GM19351 (cell line): ENCODE results near the gene HIVEP3.

Source experiments
- ATAC-seq: cut with Tn5 transposase; IDR thresholded peaks from one replicate; pipeline ENCODE4 v1.9.1; 2021; ENCODE audit warnings: mild to moderate bottlenecking, moderate library complexity; ENCODE audit not compliant: unreplicated experiment

The HIVEP3 gene

DNA sequence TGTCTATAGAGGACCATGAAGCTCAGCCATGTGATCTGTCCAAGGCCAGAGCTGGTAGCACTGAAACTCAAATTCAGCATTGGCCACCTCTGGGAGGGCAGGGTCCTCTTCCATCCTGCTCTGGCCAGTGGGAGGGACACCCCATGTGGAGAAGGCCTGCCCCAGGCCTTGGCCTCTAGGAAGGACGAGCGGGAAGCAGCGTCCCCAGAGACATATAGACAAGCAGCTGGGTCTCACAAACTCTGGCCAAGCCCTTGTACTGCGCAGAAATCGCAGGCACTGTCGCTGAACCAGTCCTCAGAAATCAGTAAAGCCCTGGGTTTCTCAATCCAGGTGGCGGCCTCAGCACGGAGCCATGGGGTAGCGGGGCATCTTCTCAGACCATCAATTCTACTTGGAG, 180.7 kb downstream of the HIVEP3 start:
- no peak for ATAC-seq

DNA sequence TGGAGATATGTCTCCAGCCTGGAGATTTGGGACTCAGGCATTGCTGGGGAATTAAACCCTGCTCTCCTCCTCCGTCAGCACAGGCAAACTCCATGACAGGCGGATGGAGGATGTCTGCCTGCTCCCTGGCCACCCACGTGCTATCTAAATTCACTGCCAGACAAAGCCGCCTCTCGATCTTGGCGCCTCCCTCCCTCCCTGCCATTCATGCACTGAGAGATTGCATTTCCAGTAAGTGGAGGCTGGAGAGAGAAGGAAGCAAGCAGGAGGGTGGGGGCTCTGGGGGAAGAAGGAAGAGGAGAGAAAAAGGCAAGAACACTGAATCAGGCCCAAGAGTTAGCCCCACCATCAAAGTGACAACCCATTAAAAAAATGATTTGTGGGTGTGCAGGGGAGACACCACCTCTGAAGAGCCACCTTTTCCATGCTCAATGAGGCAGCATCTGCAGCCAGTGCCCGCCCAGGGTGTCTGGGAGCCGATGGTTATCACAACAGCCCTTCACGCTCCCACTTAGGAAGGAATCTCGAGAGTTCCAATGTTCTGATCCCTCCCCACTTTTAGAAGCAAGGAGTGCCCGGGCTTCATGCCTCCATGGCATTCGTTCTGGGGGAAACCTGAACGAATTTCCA, 183.0 kb downstream of the HIVEP3 start:
- no peak for ATAC-seq

- ATAC-seq: no peak
Measured at GRCh38 chr1:41735139-41735538, 183.6 kb downstream of the HIVEP3 start.

DNA sequence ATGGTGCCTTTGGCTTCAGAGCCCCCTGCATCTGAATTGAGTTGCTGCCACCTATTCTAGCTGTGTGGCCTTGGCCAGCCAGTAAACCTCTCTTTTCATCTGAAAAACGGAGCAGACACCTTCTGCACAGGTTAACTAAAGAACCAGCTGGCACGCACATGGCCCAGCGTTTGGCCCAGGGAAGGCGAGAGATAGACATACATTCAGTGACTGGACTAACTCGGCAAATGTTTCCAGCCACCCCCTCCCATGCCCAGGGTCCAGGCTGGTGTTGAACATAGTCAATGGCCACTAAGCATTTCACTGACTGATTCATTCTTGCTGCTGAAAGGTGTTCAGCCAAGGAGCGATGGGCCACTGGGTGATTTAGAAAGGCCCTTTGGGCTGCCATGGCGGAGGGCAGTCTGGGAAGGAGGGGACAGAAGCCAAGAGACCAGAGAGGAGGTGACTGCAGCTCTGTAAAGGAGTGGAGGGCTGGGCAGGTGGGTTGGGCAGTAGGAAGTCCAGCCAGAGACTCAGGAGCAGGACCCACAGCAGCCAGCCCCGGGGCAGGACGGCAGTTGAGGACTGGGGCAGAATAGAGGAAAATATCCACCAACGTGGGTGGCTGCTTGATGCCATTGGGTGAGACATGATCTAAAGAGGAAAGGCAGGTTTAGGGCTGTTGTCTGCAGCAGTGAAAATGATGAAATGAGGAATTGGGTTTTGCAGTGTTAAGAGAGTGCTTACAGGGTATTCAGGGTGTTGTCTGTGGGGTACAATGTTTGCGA, 184.3 kb downstream of the HIVEP3 start:
- no peak for ATAC-seq

GRCh38 chr1:41733725-41734124, 185.0 kb downstream of the HIVEP3 start:
- ATAC-seq: no peak

- no peak for ATAC-seq
Measured at GRCh38 chr1:41733021-41733420, 185.7 kb downstream of the HIVEP3 start.

DNA sequence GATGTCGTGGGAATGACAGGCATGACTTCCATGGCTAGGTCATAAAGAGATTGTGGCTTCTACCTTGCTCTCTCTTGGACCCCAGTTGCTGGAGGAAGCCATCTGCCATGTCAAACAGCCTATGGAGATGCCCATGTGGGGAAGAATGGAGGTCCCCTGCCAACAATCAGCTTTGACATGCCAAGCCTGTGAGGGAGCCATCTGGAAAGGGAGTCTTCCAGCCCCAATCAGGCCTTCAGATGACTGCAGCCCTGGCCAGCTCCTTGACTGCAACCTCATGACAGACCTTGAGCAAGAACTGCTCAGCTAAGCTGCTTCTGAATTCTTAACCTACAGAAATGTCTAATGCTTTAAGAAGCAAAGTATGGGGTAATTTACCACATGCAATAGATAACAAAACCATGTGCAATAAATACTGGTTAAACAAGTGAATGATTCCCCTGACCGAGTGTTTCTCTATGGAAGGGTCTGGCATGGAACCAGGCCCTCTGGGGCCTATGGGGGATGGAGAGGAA, 187.1 kb downstream of the HIVEP3 start:
- ATAC-seq: no peak

DNA sequence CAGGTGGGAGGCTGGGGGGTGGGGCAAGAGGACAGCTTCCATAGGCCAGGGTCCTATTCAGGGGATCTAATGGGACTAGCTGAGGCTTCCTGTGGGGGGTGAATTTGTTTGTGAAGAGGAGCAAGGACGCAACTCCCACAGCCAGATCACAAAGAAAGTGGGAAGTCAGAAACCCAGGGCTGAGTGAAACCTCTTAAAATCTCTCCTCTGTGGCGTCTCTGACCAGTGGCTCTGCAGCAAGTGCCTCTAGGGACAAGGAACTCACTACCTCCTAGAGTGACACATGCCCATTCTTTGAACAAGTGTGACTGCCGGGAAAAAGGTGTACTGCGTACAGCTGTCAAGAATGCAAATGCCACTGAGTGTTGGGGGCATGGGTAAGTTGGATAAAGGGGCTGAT, 187.9 kb downstream of the HIVEP3 start:
- ATAC-seq: no peak

DNA sequence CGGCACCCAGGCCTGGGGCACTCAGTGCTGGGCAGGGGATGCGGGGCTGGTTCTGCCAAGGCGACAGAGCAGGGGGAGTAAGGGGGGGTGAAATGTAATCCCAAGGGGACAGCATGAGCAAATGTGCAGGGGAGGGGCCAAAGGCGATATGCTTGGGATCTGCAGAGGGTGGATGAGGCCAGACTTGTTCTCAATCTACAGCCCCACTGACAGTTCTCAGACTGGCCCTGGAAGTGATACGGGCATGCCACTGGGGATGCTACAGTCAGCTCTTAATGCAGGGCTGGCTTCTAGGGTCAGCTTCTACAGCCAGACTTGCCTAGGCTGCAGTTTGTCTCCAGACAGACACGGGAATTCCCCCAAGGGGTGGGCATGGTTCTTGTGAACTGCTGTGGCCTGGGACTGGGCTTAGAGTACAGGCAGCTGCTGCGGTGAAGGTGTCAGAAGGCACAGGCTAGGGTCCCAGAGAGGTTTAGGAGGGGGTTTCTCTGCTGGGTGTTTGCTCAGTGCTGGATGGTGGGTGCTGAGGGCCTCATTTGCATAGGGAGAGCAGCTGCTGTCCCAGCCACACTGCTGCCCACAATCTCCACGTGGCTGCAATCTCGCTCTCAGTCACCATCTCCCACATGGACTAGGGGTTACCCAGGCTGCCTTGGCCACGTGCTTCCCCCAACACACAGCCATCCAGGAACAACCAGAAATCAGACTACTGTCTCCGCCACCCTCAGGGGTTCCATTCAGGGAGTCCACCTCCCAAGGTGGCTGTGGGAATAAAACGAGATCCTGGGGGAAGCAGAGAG, 190.1 kb downstream of the HIVEP3 start:
- peak; percentile 79 for ATAC-seq

- no peak for ATAC-seq
Measured at GRCh38 chr1:41727749-41728115, 191.0 kb downstream of the HIVEP3 start.

DNA sequence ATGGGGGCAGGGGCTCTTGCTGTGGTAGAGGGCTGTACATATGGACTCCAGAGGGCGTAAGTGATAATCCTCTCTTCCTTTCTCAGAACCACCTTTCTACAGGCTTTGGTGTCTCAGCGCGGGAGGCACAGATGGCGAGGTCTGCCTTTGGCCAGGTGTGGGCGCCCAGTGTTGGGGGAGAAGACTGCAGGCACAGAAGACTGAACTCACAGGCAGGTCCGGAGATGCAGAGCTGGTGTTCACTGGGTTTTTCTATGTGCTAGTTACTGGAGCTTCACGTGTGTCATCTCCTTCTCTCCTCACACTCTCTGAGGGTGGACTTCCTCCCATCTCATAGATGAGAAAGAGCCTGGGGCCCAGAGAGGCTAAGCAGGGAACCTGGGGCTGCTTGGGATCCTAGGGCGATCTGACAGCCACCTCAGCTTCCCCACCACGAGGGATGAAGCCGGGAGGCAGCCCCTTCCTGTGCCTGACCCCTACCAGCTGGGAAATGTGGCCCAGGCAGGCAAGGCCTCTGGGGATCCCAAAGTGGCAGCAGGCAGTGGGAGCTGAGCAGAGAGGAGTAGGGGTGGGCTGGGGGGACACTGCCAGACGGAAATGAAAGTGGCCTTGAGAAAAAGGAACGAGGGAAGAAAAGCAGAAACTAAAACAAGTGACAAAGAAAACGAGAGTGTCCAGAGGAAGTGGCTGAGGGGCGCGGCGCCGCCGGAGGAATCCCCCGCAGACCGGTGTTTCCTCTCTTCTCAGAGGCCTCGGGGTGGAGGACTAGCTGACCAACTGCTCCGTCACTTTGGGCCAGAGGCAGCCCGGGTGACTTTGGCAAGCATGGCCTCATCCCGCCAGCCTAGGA, 191.6 kb downstream of the HIVEP3 start:
- ATAC-seq: peak; percentile 46

GRCh38 chr1:41726292-41726691, 192.4 kb downstream of the HIVEP3 start:
- ATAC-seq: no peak

DNA sequence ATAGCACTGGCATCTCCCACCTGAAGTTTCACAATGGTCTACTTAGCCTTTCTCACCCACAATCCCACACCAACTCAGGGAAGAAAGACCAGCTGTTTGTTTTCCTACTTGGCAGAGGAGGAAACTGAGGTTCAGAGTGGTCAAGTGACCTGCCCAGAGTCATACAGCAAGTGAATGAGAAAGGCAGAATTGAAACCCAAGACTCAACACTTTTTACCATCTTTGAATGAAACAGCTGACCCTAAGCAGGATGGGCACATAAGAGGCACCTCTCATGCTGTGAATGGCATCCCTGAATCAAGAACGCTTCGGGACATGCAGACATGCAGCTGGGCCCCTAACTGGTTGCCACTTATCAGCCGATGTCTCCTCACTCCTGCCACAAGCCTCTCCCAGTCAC, 193.8 kb downstream of the HIVEP3 start:
- ATAC-seq: no peak

DNA sequence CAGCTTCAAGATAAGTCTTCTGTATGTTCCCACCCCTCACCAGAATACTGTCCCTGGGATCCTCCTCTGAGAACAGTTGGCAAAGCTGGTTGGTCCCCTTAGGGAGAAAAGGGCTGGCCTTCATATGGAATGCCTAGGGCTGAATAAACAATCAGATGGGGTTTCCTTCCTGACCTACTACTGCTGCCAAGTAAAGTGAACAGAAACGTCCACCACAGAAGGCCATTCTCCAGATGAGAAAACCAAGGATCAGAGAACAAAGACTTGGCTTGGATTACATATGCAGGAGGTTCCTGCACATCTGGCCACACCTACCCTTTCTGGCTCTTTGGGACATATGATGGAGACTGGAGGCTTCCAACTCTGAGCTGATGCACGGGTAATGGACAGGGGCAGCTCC, 194.5 kb downstream of the HIVEP3 start:
- no peak for ATAC-seq

DNA sequence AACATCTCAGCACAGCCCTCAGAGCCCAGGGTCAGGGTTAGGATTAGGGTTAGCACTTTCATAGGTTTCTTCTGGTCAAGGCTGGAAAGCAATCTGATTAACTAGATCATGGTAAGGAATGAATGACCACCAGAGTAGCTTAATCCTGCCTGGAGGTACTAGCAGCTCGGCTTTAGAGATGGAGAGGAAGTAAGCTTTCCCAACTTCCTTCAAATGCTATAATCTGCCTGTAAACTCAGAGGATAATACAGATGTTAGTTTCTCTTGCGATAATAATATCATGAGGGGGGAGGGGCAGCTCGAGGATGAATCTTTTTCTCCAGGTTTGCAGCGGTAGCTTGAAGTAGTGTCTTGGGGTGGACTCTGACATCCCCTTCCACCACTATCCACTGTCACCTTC, 194.9 kb downstream of the HIVEP3 start:
- ATAC-seq: no peak

DNA sequence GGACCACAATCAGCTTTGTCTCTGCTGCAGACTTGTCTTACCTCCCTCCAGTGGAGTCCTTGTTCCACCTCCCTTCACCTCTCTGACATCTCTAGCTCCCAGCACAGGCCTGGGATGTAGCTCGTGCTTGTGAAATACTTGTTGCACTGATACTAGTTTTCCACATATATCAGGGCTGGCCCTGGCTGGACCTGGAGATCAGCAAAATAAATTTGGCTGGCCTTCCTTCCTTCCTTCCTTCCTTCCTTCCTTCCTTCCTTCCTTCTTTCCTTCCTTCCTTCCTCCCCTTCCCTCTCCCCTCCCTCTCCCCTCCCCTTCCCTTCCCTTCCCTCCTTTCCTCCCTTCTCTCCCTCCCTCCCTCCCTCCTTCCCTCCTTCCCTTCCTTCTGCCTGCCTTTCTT, 196.5 kb downstream of the HIVEP3 start:
- no peak for ATAC-seq

GRCh38 chr1:41720861-41721410, 197.8 kb downstream of the HIVEP3 start:
- peak; percentile 49 for ATAC-seq

DNA sequence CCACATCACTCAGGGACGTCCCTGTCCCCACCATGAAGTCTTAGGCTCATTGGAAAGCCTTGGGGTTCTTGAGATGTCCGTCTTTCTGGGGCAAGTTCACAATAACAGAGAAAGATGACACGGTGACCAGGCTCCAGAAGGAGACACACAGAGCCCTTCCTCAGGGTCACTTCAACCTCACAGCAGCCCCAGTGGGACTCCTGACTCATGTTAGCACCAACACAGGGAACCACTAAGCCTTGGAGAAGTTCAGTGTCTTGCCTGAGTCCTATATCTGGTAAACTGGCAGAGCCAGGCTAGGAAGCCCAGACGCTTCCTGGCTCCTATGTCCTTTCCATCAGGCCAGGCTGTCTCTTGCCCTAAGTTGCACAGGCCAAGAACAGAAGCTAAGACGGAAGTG, 199.1 kb downstream of the HIVEP3 start:
- ATAC-seq: no peak

DNA sequence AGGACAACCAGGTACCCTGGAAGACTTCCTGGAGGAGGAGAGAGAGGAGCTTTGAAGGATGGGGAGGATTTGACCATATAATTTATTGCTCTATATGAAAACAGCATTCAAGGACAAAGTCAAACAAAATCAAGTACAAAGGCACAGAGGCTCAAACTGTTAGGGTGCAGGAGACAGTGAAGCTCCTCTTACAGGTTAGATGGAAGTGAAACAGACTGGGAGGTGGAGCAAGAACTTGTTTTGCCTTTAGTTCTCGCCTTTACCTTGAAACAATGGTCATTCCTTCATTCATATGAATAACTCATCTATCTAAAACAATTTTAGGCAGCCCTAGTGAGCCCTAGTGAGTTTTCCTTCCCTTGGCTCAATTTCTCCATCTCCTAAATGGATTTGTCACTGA, 199.6 kb downstream of the HIVEP3 start:
- ATAC-seq: no peak

GRCh38 chr1:41718497-41718896, 200.2 kb downstream of the HIVEP3 start:
- no peak for ATAC-seq
